ENCODE results near the gene CLDN5. TPM values are rescaled to one million over a fixed set of nuclear protein-coding genes. Genes with fewer than 3 reads are reported as not detected.

CLDN5 gene
- total and polyA plus RNA-seq, 7 experiments from 2014 or later: 1.7 to 11.7 (median 4.4) TPM; not detected in 3

DNA sequence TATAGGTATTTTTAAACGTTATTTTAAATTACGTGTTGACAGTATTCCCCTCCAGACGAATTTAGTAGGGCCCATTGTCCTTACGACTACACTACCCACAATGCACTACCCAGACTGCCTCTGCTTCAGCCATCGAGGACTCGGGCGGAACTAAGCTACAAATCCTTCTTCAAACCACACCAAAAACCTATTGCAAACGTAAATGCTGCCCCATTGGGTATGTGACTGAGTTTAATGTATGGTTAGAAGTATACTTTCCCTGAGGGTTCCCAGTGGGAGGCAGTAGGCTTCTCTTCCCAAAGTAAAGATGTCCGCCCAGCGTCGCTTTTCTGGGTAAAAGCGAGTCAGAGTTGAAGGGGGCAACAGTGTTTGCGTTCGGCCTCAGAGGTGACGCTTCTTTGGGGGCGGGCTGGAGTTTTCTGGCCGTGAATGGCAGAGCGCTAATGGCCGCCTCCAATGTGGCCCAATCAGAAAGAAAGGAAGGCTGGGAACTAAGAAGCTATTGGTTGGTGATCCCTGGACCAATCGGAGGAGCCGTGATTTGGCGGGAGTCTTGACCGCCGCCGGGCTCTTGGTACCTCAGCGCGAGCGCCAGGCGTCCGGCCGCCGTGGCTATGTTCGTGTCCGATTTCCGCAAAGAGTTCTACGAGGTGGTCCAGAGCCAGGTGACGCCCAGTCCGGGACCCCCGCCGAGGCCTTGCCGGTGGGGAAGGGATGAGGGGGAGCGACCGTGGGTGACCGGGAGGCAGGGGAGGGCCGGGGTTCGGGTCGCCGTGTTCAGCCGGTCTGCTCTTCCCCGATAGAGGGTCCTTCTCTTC is 44.6 kb downstream of the CLDN5 start, which contains the start of gene CDC45:
Gene CDC45 (plus strand): TSS at position 566 of the 818 bp plus-strand sequence. CDS start 49 bp downstream, at position 615.
- peaks cover 0 to 5% (median 0%) of the 10 kb centered on the region in 5 donors for H3K36me3 Mint-ChIP-seq
- H3K27ac ChIP-seq (ENCODE audit: low read depth, low read length): peak within 1 kb of the TSS; percentile 96
- ChIA-PET CTCF (interaction anchor here (0.6 to 1.5 kb wide), 6 partner anchors 23 to 150 kb away, joined by 3 read pairs; no protein-coding TSS in a partner anchor), POLR2A (interaction anchor here (0.6 to 1.9 kb wide), 20 partner anchors 10 to 638 kb away, joined by 3 to 7 read pairs (median 4); partner anchors contain the start of genes C22orf39, HIRA, MRPL40 and TRMT2A)
- H3K4me3 ChIP-seq (ENCODE audit: low read length): peak within 1 kb of the TSS; percentile 85
- H3K27me3 Mint-ChIP-seq: no peaks in the 10 kb centered on the region
- peak within 1 kb of the TSS; percentile 87 to 98 (median 92) for H3K4me3 Mint-ChIP-seq
- peaks cover 0 to 2% (median 0%) of the 10 kb centered on the region in 11 donors for H3K9me3 Mint-ChIP-seq
- DNase-seq (peak; percentile 75 to 96 (median 93)), ATAC-seq (peak; percentile 94)
- H3K9me3 ChIP-seq (ENCODE audit: control insufficient read depth in 2 of 3, low read length in 3 of 3): no peaks in the 10 kb centered on the region
- H3K4me1 Mint-ChIP-seq: peaks cover 24 to 43% (median 33%) of the 10 kb centered on the region in 7 donors
- H3K27ac Mint-ChIP-seq: peak within 1 kb of the TSS; percentile 98 to 100 (median 99)
- H3K4me1 ChIP-seq (ENCODE audit: control insufficient read depth in 2 of 2, insufficient read depth in 2 of 2, low read length in 2 of 2): peaks cover 17 to 19% of the 10 kb centered on the region in 2 donors
- no peaks in the 10 kb centered on the region for H3K27me3 ChIP-seq (ENCODE audit: control insufficient read depth in 2 of 2, insufficient read depth in 2 of 2, low read length in 2 of 2)
- H3K36me3 ChIP-seq (ENCODE audit: control insufficient read depth in 2 of 3, insufficient read depth in 3 of 3, low read length in 3 of 3): peaks cover 0 to 11% (median 3%) of the 10 kb centered on the region in 3 experiments
- intact Hi-C loops (cut with micrococcal nuclease): loop anchor here (1.0 to 10.0 kb wide), 11 partner anchors 47 to 1402 kb away; partner anchors contain the start of genes ESS2 (in 2 of the 2), CLTCL1 (in 1 of the 2), DGCR2 (in 1 of the 2) and MRPL40 (in 1 of the 2)

DNA sequence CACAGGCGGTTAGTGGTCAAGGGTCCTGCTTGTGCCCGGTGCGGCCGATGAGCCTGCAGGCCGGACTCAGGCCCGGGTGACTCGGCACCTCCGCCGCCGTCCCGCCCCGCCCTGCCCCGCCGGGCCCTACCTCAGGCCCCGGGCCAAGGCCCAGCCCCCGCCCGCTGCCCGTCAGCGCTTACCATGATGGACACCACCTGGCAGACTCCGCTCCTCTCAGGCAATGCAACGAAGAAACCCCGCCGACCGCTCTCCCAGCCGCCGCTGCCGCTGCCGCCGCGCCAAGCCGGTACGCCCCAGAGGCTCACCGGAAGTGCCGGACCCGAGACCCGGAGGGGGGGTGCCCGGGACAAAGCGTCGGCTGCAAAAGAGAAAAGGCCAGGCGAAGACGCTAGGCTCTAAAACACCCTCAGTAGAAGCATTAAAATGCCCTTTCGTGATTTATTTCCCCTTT is 45.3 kb downstream of the CLDN5 start, which contains the start of gene UFD1:
Gene UFD1 (minus strand): TSS at position 293 of the 454 bp plus-strand sequence. CDS start 108 bp downstream, at position 185.
- no peaks in the 10 kb centered on the region for H3K27me3 Mint-ChIP-seq
- DNase-seq: peak in 5 of 9 donors; percentile 69 to 83 (median 77)
- peak within 1 kb of the TSS; percentile 96 for H3K27ac ChIP-seq (ENCODE audit: low read depth, low read length)
- H3K27me3 ChIP-seq (ENCODE audit: control insufficient read depth in 2 of 2, insufficient read depth in 2 of 2, low read length in 2 of 2): no peaks in the 10 kb centered on the region
- POLR2A ChIA-PET: interaction anchor here (0.7 to 2.4 kb wide), 12 partner anchors 10 to 638 kb away, joined by 3 to 14 read pairs (median 4); partner anchors contain the start of genes C22orf39, HIRA and TRMT2A
- H3K9me3 Mint-ChIP-seq: peaks cover 0 to 2% (median 0%) of the 10 kb centered on the region in 11 donors
- H3K9me3 ChIP-seq (ENCODE audit: control insufficient read depth in 2 of 3, low read length in 3 of 3): no peaks in the 10 kb centered on the region
- H3K36me3 ChIP-seq (ENCODE audit: control insufficient read depth in 2 of 3, insufficient read depth in 3 of 3, low read length in 3 of 3): peaks cover 0 to 15% (median 3%) of the 10 kb centered on the region in 3 experiments
- peaks cover 24 to 43% (median 33%) of the 10 kb centered on the region in 7 donors for H3K4me1 Mint-ChIP-seq
- H3K27ac Mint-ChIP-seq: peak within 1 kb of the TSS; percentile 98 to 100 (median 99)
- H3K4me3 ChIP-seq (ENCODE audit: low read length): peak within 1 kb of the TSS; percentile 85
- H3K4me1 ChIP-seq (ENCODE audit: control insufficient read depth in 2 of 2, insufficient read depth in 2 of 2, low read length in 2 of 2): peaks cover 17 to 19% of the 10 kb centered on the region in 2 donors
- intact Hi-C loops (cut with micrococcal nuclease): loop anchor here (1.0 to 10.0 kb wide), 13 partner anchors 32 to 1402 kb away; partner anchors contain the start of genes ESS2 (in 2 of the 2), C22orf39 (in 1 of the 2), CLTCL1 (in 1 of the 2) and DGCR2 (in 1 of the 2)
- peaks cover 0 to 5% (median 0%) of the 10 kb centered on the region in 5 donors for H3K36me3 Mint-ChIP-seq
- peak; percentile 63 for ATAC-seq
- peak within 1 kb of the TSS; percentile 87 to 98 (median 92) for H3K4me3 Mint-ChIP-seq
- CTCF ChIA-PET: interaction anchor here (0.7 to 2.3 kb wide), 6 partner anchors 24 to 151 kb away, joined by 3 to 13 read pairs (median 3); no protein-coding TSS in a partner anchor

- no peaks in the 10 kb centered on the region for H3K27me3 Mint-ChIP-seq
- peaks cover 0 to 9% (median 0%) of the 10 kb centered on the region in 5 donors for H3K36me3 Mint-ChIP-seq
- peaks cover 17 to 19% of the 10 kb centered on the region in 2 donors for H3K4me1 ChIP-seq (ENCODE audit: control insufficient read depth in 2 of 2, insufficient read depth in 2 of 2, low read length in 2 of 2)
- peaks cover 24 to 43% (median 33%) of the 10 kb centered on the region in 7 donors for H3K4me1 Mint-ChIP-seq
- no peaks in the 10 kb centered on the region for H3K27me3 ChIP-seq (ENCODE audit: control insufficient read depth in 2 of 2, insufficient read depth in 2 of 2, low read length in 2 of 2)
- peak overlapping the region; percentile 96 for H3K27ac ChIP-seq (ENCODE audit: low read depth, low read length)
- peaks cover 3 to 22% (median 4%) of the 10 kb centered on the region in 3 experiments for H3K36me3 ChIP-seq (ENCODE audit: control insufficient read depth in 2 of 3, insufficient read depth in 3 of 3, low read length in 3 of 3)
- H3K4me3 ChIP-seq (ENCODE audit: low read length): peak overlapping the region; percentile 85
- peak overlapping the region; percentile 63 to 100 (median 85) for H3K27ac Mint-ChIP-seq
- peaks cover 0 to 2% (median 0%) of the 10 kb centered on the region in 11 donors for H3K9me3 Mint-ChIP-seq
- DNase-seq: peak in 8 of 9 donors; percentile 9 to 44 (median 33)
- POLR2A ChIA-PET: interaction anchor here (0.6 to 2.4 kb wide), 8 partner anchors 31 to 543 kb away, joined by 3 to 14 read pairs (median 4); partner anchors contain the start of genes C22orf39, HIRA and TANGO2
- no peak for ATAC-seq
- CTCF ChIA-PET: interaction anchor here (0.7 to 2.3 kb wide), 7 partner anchors 77 to 152 kb away, joined by 3 to 13 read pairs (median 3); no protein-coding TSS in a partner anchor
- intact Hi-C loops (cut with micrococcal nuclease): loop anchor here (1.0 to 10.0 kb wide), 7 partner anchors 31 to 1401 kb away; partner anchors contain the start of genes C22orf39 (in 1 of the 2), CLTCL1 (in 1 of the 2), PEX26 (in 1 of the 2) and SEPTIN5 (in 1 of the 2)
- H3K9me3 ChIP-seq (ENCODE audit: control insufficient read depth in 2 of 3, low read length in 3 of 3): no peaks in the 10 kb centered on the region
- H3K4me3 Mint-ChIP-seq: peak overlapping the region; percentile 87 to 98 (median 92)
Measured at GRCh38 chr22:19478045-19478900, 45.9 kb downstream of the CLDN5 start.

GRCh38 chr22:19477321-19478044 is 46.7 kb downstream of the CLDN5 start:
- intact Hi-C loops (cut with micrococcal nuclease): loop anchor here (1.0 to 10.0 kb wide), 9 partner anchors 30 to 1400 kb away; partner anchors contain the start of genes C22orf39 (in 2 of the 2), CLTCL1 (in 2 of the 2), PEX26 (in 1 of the 2) and SEPTIN5 (in 1 of the 2)
- peaks cover 4 to 29% (median 7%) of the 10 kb centered on the region in 3 experiments for H3K36me3 ChIP-seq (ENCODE audit: control insufficient read depth in 2 of 3, insufficient read depth in 3 of 3, low read length in 3 of 3)
- H3K9me3 ChIP-seq (ENCODE audit: control insufficient read depth in 2 of 3, low read length in 3 of 3): no peaks in the 10 kb centered on the region
- H3K27me3 ChIP-seq (ENCODE audit: control insufficient read depth in 2 of 2, insufficient read depth in 2 of 2, low read length in 2 of 2): no peaks in the 10 kb centered on the region
- DNase-seq (peak in 6 of 9 donors; percentile 3 to 34 (median 15)), ATAC-seq (no peak)
- peaks cover 17 to 19% of the 10 kb centered on the region in 2 donors for H3K4me1 ChIP-seq (ENCODE audit: control insufficient read depth in 2 of 2, insufficient read depth in 2 of 2, low read length in 2 of 2)
- ChIA-PET POLR2A (interaction anchor here (0.8 to 2.4 kb wide), 6 partner anchors 32 to 543 kb away, joined by 3 to 14 read pairs (median 4); partner anchors contain the start of genes HIRA and TANGO2), CTCF (interaction anchor here (0.6 to 2.3 kb wide), 5 partner anchors 78 to 479 kb away, joined by 3 to 13 read pairs (median 3); no protein-coding TSS in a partner anchor)
- H3K27ac Mint-ChIP-seq: peak overlapping the region; percentile 63 to 100 (median 85)
- H3K27me3 Mint-ChIP-seq: no peaks in the 10 kb centered on the region
- H3K4me1 Mint-ChIP-seq: peaks cover 24 to 45% (median 33%) of the 10 kb centered on the region in 7 donors
- H3K36me3 Mint-ChIP-seq: peaks cover 0 to 13% (median 3%) of the 10 kb centered on the region in 5 donors
- H3K27ac ChIP-seq (ENCODE audit: low read depth, low read length): peak overlapping the region; percentile 96
- H3K4me3 ChIP-seq (ENCODE audit: low read length): peak overlapping the region; percentile 85
- peak overlapping the region; percentile 87 to 98 (median 92) for H3K4me3 Mint-ChIP-seq
- H3K9me3 Mint-ChIP-seq: peaks cover 0 to 2% (median 0%) of the 10 kb centered on the region in 11 donors

DNA sequence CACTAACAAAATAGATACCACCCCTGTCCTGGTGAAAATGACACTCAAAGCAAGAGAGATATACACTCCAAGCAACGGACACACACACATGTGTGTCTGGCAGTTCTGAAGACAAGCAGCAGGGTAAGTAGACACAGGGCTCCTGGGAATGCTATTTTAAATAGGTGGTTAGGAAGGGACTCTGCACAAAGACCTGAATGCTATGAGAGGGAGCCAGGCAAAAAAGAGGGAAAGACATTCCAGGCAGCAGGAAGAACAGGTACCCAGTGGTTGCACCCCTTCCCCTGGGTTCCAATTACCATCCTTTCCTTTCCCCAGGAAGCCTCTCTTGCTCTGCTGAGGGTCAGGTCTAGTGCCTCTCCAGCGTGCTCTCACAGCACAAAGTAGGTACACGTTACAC is 48.2 kb downstream of the CLDN5 start:
- Histone ChIP-seq H3K9me3 (ENCODE audit: control insufficient read depth in 2 of 3, low read length in 3 of 3) (no peaks in the 10 kb centered on the region), H3K27me3 (ENCODE audit: control insufficient read depth in 2 of 2, insufficient read depth in 2 of 2, low read length in 2 of 2) (no peaks in the 10 kb centered on the region), H3K4me1 (ENCODE audit: control insufficient read depth in 2 of 2, insufficient read depth in 2 of 2, low read length in 2 of 2) (peaks cover 17 to 19% of the 10 kb centered on the region in 2 donors), H3K27ac (ENCODE audit: low read depth, low read length) (no peak overlapping the region), H3K4me3 (ENCODE audit: low read length) (no peak overlapping the region), H3K36me3 (ENCODE audit: control insufficient read depth in 2 of 3, insufficient read depth in 3 of 3, low read length in 3 of 3) (peaks cover 16 to 44% (median 19%) of the 10 kb centered on the region in 3 experiments)
- H3K4me3 Mint-ChIP-seq: peak overlapping the region in 1 of 10 donors; percentile 26
- ATAC-seq: no peak
- intact Hi-C loops (cut with micrococcal nuclease): loop anchor here (2.0 to 10.0 kb wide), 5 partner anchors 181 to 1399 kb away; partner anchors contain the start of genes CLTCL1 (in 2 of the 2), PEX26 (in 1 of the 2) and SEPTIN5 (in 1 of the 2)
- peaks cover 0 to 27% (median 4%) of the 10 kb centered on the region in 5 donors for H3K36me3 Mint-ChIP-seq
- H3K9me3 Mint-ChIP-seq: peaks cover 0 to 2% (median 0%) of the 10 kb centered on the region in 11 donors
- H3K27me3 Mint-ChIP-seq: no peaks in the 10 kb centered on the region
- peak overlapping the region in 2 of 9 donors; percentile 26 to 34 for H3K27ac Mint-ChIP-seq
- DNase-seq: peak in 1 of 9 donors; percentile 9
- peaks cover 24 to 48% (median 33%) of the 10 kb centered on the region in 7 donors for H3K4me1 Mint-ChIP-seq
- POLR2A ChIA-PET: no interaction called here
- CTCF ChIA-PET: no interaction called here
